H1 (cell line): ENCODE measurements around the gene RGP1. TPM values are rescaled to one million over a fixed set of nuclear protein-coding genes. Genes with fewer than 3 reads are reported as not detected.

Source experiments
- ATF2 ChIP-seq: IDR thresholded peaks from 2 replicates; pipeline ENCODE4 v1.6.1; 2012; ENCODE audit warnings: low read length, inconsistent platforms
- BCL11A ChIP-seq, 2 experiments: IDR thresholded peaks; one replicate each; pipeline ENCODE4 v1.6.1; 2011; ENCODE audit warnings: low read depth in 2 of 2, low read length in 2 of 2, mild to moderate bottlenecking in 2 of 2
- CHD2 ChIP-seq: IDR thresholded peaks from 2 replicates; pipeline ENCODE4 v1.6.1; 2012; ENCODE audit warnings: low read length, improper control_type of control experiment
- CTCF ChIP-seq, 3 experiments: IDR thresholded peaks; 1 replicate in 2 of 3; 2 replicates in 1 of 3; pipeline versions ENCODE4 v1.5.1 to v1.6.1; 2011; ENCODE audit warnings: low read length in 3 of 3, mild to moderate bottlenecking in 3 of 3, inconsistent platforms in 2 of 3, low read depth in 1 of 3, moderate library complexity in 1 of 3; ENCODE audit not compliant: insufficient read depth in 1 of 3; ENCODE audit errors: control extremely low read depth in 1 of 3
- KDM4A ChIP-seq: IDR thresholded peaks from one replicate; pipeline ENCODE4 v1.7.1; 2012; ENCODE audit warnings: low read depth, mild to moderate bottlenecking, moderate library complexity, low read length, inconsistent platforms; ENCODE audit not compliant: severe bottlenecking
- SIN3A ChIP-seq, 2 experiments: IDR thresholded peaks in 1 of 2; conservative IDR thresholded peaks in 1 of 2; 2 replicates each; pipeline ENCODE4 v1.6.1; 2011 to 2012; ENCODE audit warnings: low read length in 2 of 2, improper control_type of control experiment in 1 of 2, low read depth in 1 of 2, mild to moderate bottlenecking in 1 of 2
- SP2 ChIP-seq: IDR thresholded peaks from 2 replicates; pipeline ENCODE4 v1.6.1; 2012; ENCODE audit warnings: mild to moderate bottlenecking, low read length, inconsistent platforms
- TAF1 ChIP-seq: IDR thresholded peaks from 2 replicates; pipeline ENCODE4 v1.6.1; 2011; ENCODE audit warnings: mild to moderate bottlenecking, low read depth, low read length
- polyA plus RNA-seq, 7 experiments: library from polyadenylated mRNA; depleted of rRNA in 3 of 7; stranded (reverse) in 5 of 7; unstranded in 2 of 7; fragments of >200 nt in 5 of 7; fragments of 200-250 nt in 2 of 7; gene quantifications; 1 replicate in 5 of 7; 2 replicates in 1 of 7; 4 replicates in 1 of 7; pipeline versions ENCODE4 v1.2.1 to v1.2.3, GENCODE V29; 2011 to 2013; ENCODE audit warnings: missing spikeins in 2 of 7, mixed read lengths in 2 of 7
- total RNA-seq: library from RNA; stranded (reverse); fragmentation: NEBNext Ultra II Directional; extraction: Animal tissue kit (Norgen Biotek cat#: 25700); gene quantifications from 2 replicates; pipeline ENCODE4 v1.2.1, GENCODE V29; 2021
- TF ChIP-seq, protein P1 (sequence below): IDR thresholded peaks from 2 replicates; pipeline ENCODE4 v1.6.1; 2012; ENCODE audit warnings: inconsistent platforms

Gene RGP1
- total and polyA plus RNA-seq, 2 of the 8 experiments (the other 6 are each of a cell fraction or from before 2014, with no cell fraction given) = 11.8 to 22.7 TPM

GRCh38 chr9:35730486-35730854 lies 18.6 kb upstream of the RGP1 start (continued):
- TF ChIP-seq CTCF (IDR thresholded peaks at IDR 0.05; ENCODE audit: control extremely low read depth in 1 of 3, insufficient read depth in 1 of 3, low read depth in 1 of 3, low read length in 3 of 3) (no peak), BCL11A (IDR thresholded peaks at IDR 0.05; ENCODE audit: low read depth in 2 of 2, low read length in 2 of 2) (no peak), SIN3A (conservative IDR thresholded peaks at IDR 0.05 in 1 of 2, IDR thresholded peaks at IDR 0.05 in 1 of 2; ENCODE audit: low read depth in 1 of 2, low read length in 2 of 2) (no peak), TAF1 (no peak), CHD2 (no peak), ATF2 (no peak), SP2 (no peak), KDM4A (no peak)
- TF ChIP-seq, protein P1, sequence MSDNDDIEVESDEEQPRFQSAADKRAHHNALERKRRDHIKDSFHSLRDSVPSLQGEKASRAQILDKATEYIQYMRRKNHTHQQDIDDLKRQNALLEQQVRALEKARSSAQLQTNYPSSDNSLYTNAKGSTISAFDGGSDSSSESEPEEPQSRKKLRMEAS = no peak
